Fibroblast of lung (primary cell): ENCODE results near the gene SDK2. TPM values are rescaled to one million over a fixed set of nuclear protein-coding genes. Genes with fewer than 3 reads are reported as not detected.

Source experiments
- DNase-seq, 2 donors: peaks; one replicate each; pipeline versions ENCODE4 v3.0.0 to v3.0.0-alpha.2; 2010; ENCODE audit warnings: low read depth in 2 of 2
- H2AFZ ChIP-seq: 2 replicates; pipeline ENCODE4 v1.5.1; 2012; ENCODE audit warnings: low read length, control low read depth, inconsistent platforms
- H3K27ac ChIP-seq: 2 replicates; pipeline ENCODE4 v1.5.1; 2011; ENCODE audit warnings: low read length, control low read depth; ENCODE audit not compliant: insufficient read depth
- H3K27me3 ChIP-seq: 2 replicates; pipeline ENCODE4 v1.5.1; 2011; ENCODE audit warnings: mild to moderate bottlenecking, low read length; ENCODE audit not compliant: control insufficient read depth, insufficient read depth
- H3K36me3 ChIP-seq: 2 replicates; pipeline ENCODE4 v1.5.1; 2011; ENCODE audit warnings: low read length; ENCODE audit not compliant: control insufficient read depth, insufficient read depth
- H3K4me1 ChIP-seq: 2 replicates; pipeline ENCODE4 v1.5.1; 2011; ENCODE audit warnings: low read length; ENCODE audit not compliant: control insufficient read depth, insufficient read depth; ENCODE audit errors: extremely low read depth
- H3K4me2 ChIP-seq: 2 replicates; pipeline ENCODE4 v1.5.1; 2011; ENCODE audit warnings: low read length, control low read depth; ENCODE audit not compliant: insufficient read depth; ENCODE audit errors: extremely low read depth
- H3K4me3 ChIP-seq, 4 experiments: fragments of 200-600 bp in 1 of 4; sonication (generic) in 1 of 4; replicated peaks in 1 of 4; 2 replicates each; pipeline ENCODE4 v1.5.1; 2011 to 2016; ENCODE audit warnings: low read length in 4 of 4, low read depth in 3 of 4, mild to moderate bottlenecking in 3 of 4, control low read depth in 2 of 4, inconsistent platforms in 1 of 4, mixed read lengths in 1 of 4; ENCODE audit not compliant: insufficient read depth in 1 of 4; ENCODE audit errors: control extremely low read depth in 1 of 4
- H3K79me2 ChIP-seq: 2 replicates; pipeline ENCODE4 v1.5.1; 2012; ENCODE audit warnings: mild to moderate bottlenecking, low read length, inconsistent platforms; ENCODE audit not compliant: control insufficient read depth, insufficient read depth
- H3K9ac ChIP-seq: 2 replicates; pipeline ENCODE4 v1.5.1; 2011; ENCODE audit warnings: mild to moderate bottlenecking, low read length, control low read depth; ENCODE audit not compliant: insufficient read depth
- H3K9me3 ChIP-seq: 2 replicates; pipeline ENCODE4 v1.5.1; 2012; ENCODE audit warnings: low read depth, low read length; ENCODE audit not compliant: control insufficient read depth, insufficient read depth
- H4K20me1 ChIP-seq: 2 replicates; pipeline ENCODE4 v1.5.1; 2011; ENCODE audit warnings: low read length; ENCODE audit not compliant: control insufficient read depth, insufficient read depth; ENCODE audit errors: extremely low read depth
- CTCF ChIP-seq, 2 donors: IDR thresholded peaks in 1 of 2; conservative IDR thresholded peaks in 1 of 2; 1 replicate in 1 of 2; 2 replicates in 1 of 2; pipeline ENCODE4 v1.5.1; 2011 to 2012; ENCODE audit warnings: low read length in 2 of 2, control low read depth in 1 of 2, inconsistent platforms in 1 of 2, low read depth in 1 of 2, mild to moderate bottlenecking in 1 of 2
- EZH2 ChIP-seq: IDR thresholded peaks from 2 replicates; pipeline ENCODE4 v1.5.1; 2012; ENCODE audit warnings: low read length, control low read depth, mild to moderate bottlenecking; ENCODE audit errors: missing control alignments
- polyA plus RNA-seq, 2 donors: library from polyadenylated mRNA; depleted of rRNA in 1 of 2; stranded (reverse) in 1 of 2; unstranded in 1 of 2; fragments of >200 nt; gene quantifications; 2 replicates each; pipeline ENCODE4 v1.2.1, GENCODE V29; 2011 to 2012; ENCODE audit warnings: missing spikeins in 1 of 2
- total RNA-seq: library from RNA; depleted of rRNA; stranded (reverse); fragments of >200 nt; gene quantifications from 2 replicates; pipeline ENCODE4 v1.2.1, GENCODE V29; 2014

Gene SDK2
- total and polyA plus RNA-seq, 2 donors (not counting 1 experiment from before 2014, with no cell fraction given) = under 0.01 to 0.01 TPM

GRCh38 chr17:73327676-73328075, 316.6 kb downstream of the SDK2 start:
- Histone ChIP-seq H3K9me3 (no peaks in the 10 kb centered on the region), H3K27ac (no peak overlapping the region), H3K4me3 (no peak overlapping the region), H3K4me1 (peaks cover 5% of the 10 kb centered on the region), H3K79me2 (no peaks in the 10 kb centered on the region), H4K20me1 (no peaks in the 10 kb centered on the region), H3K4me2 (no peak overlapping the region), H3K36me3 (no peaks in the 10 kb centered on the region), H3K9ac (no peak overlapping the region), H2AFZ (no peak overlapping the region), H3K27me3 (no peaks in the 10 kb centered on the region)
- TF ChIP-seq EZH2 = no peak
- TF ChIP-seq CTCF (conservative IDR thresholded peaks at IDR 0.05 in 1 of 2, IDR thresholded peaks at IDR 0.05 in 1 of 2; ENCODE audit: low read depth in 1 of 2, low read length in 2 of 2) = no peak
- DNase-seq = no peak

- Histone ChIP-seq H3K9me3 (no peaks in the 10 kb centered on the region), H2AFZ (no peak overlapping the region), H3K4me2 (no peak overlapping the region), H3K9ac (no peak overlapping the region), H3K27ac (no peak overlapping the region), H3K36me3 (no peaks in the 10 kb centered on the region), H3K4me1 (peaks cover 5% of the 10 kb centered on the region), H3K79me2 (no peaks in the 10 kb centered on the region), H4K20me1 (no peaks in the 10 kb centered on the region), H3K27me3 (peaks cover 3% of the 10 kb centered on the region), H3K4me3 (no peak overlapping the region)
- TF ChIP-seq CTCF (conservative IDR thresholded peaks at IDR 0.05 in 1 of 2, IDR thresholded peaks at IDR 0.05 in 1 of 2; ENCODE audit: low read depth in 1 of 2, low read length in 2 of 2) (peak; percentile 19 to 46), EZH2 (no peak)
- peak in 1 of 2 donors; percentile 89 for DNase-seq
These were observed 318.8 kb downstream of the SDK2 start for GRCh38 chr17:73325527-73325842.

- no peak for TF ChIP-seq EZH2
- TF ChIP-seq CTCF (conservative IDR thresholded peaks at IDR 0.05 in 1 of 2, IDR thresholded peaks at IDR 0.05 in 1 of 2; ENCODE audit: low read depth in 1 of 2, low read length in 2 of 2) = no peak
- H3K4me3 ChIP-seq = no peak overlapping the region
- H4K20me1 ChIP-seq = no peaks in the 10 kb centered on the region
- H3K27me3 ChIP-seq = peaks cover 3% of the 10 kb centered on the region
- H3K4me1 ChIP-seq = peaks cover 5% of the 10 kb centered on the region
- no peaks in the 10 kb centered on the region for H3K36me3 ChIP-seq
- no peaks in the 10 kb centered on the region for H3K79me2 ChIP-seq
- H3K27ac ChIP-seq = no peak overlapping the region
- no peak overlapping the region for H3K9ac ChIP-seq
- H2AFZ ChIP-seq = no peak overlapping the region
- DNase-seq = no peak
- no peaks in the 10 kb centered on the region for H3K9me3 ChIP-seq
- H3K4me2 ChIP-seq = no peak overlapping the region
These were observed 319.3 kb downstream of the SDK2 start for GRCh38 chr17:73324711-73325526.
